Type B pancreatic cell (in vitro differentiated cells): ENCODE data around the gene C1QL4. TPM values are rescaled to one million over a fixed set of nuclear protein-coding genes. Genes with fewer than 3 reads are reported as not detected.
"Not testable (repeated sequence)": the region's sequence is repeated elsewhere in the genome, so short reads cannot be mapped to it uniquely, and the experiment has no call there.

ENCODE experiments used
- DNase-seq: peaks from one replicate; pipeline ENCODE4 v3.0.0; 2021; ENCODE audit warnings: mixed read lengths; ENCODE audit not compliant: unreplicated experiment; ENCODE audit errors: extremely low spot score
- H3K27ac Mint-ChIP-seq: 2 replicates; pipeline ENCODE4 v1.8.0; 2021; ENCODE audit warnings: mild to moderate bottlenecking, mixed read lengths
- H3K27me3 Mint-ChIP-seq: 2 replicates; pipeline ENCODE4 v1.8.0; 2021; ENCODE audit warnings: mixed read lengths
- H3K36me3 Mint-ChIP-seq: 2 replicates; pipeline ENCODE4 v1.8.0; 2021; ENCODE audit warnings: mixed read lengths
- H3K4me1 Mint-ChIP-seq: one replicate; pipeline ENCODE4 v1.8.0; 2021; ENCODE audit warnings: mixed read lengths; ENCODE audit not compliant: unreplicated experiment
- H3K4me3 Mint-ChIP-seq: 2 replicates; pipeline ENCODE4 v1.8.0; 2021; ENCODE audit warnings: mild to moderate bottlenecking, mixed read lengths
- H3K9me3 Mint-ChIP-seq: 2 replicates; pipeline ENCODE4 v1.8.0; 2021; ENCODE audit warnings: mixed read lengths
- CTCF ChIP-seq: fragments of 200-600 bp; sonication (generic); conservative IDR thresholded peaks from 2 replicates; pipeline ENCODE4 v1.5.0; 2021; ENCODE audit warnings: antibody characterized with exemption, mild to moderate bottlenecking
- long read RNA-seq: library from polyadenylated mRNA; unstranded; transcript quantifications from one replicate; pipeline ENCODE4 v2.0.0, GENCODE V29; 2020
- total RNA-seq: library from RNA; stranded (reverse); gene quantifications from 2 replicates; pipeline ENCODE4 v1.2.1, GENCODE V29; 2021; ENCODE audit warnings: low replicate concordance

C1QL4 gene
- 0.17 and 1.2 TPM in 2 replicates for total RNA-seq
- long read RNA-seq: 0 reads

GRCh38 chr12:49336645-49337584, at the start of gene C1QL4:
Gene C1QL4 (minus strand): TSS chr12:49337188. CDS start chr12:49336477, 711 bp downstream.
- Mint-ChIP-seq H3K9me3 (no peaks in the 10 kb centered on the region), H3K4me1 (peaks cover 39% of the 10 kb centered on the region), H3K4me3 (peak within 1 kb of the TSS; percentile 78), H3K36me3 (peaks cover 4% of the 10 kb centered on the region), H3K27me3 (peaks cover 75% of the 10 kb centered on the region), H3K27ac (no peak within 1 kb of the TSS)
- TF ChIP-seq CTCF: peak; percentile 100
- DNase-seq: peak; percentile 92

DNA sequence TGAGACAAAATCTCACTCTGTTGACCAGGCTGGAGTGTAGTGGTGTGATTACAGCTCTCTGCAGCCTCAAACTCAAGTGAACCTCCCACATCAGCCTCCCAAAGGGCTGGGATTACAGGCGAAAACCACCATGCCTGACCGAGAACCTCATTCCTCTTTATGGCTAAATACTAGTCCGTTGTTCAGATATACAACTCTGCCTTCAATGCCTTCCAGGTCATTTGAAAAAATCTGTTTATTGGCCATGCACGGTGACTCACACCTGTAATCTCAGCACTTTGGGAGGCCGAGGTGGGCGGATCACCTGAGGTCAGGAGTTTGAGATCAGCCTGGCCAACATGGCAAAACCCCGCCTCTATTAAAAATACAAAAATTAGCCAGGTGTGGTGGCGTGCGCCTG, 43.2 kb upstream of the C1QL4 start:
- H3K27me3 Mint-ChIP-seq, DNase-seq, H3K4me3 Mint-ChIP-seq, H3K9me3 Mint-ChIP-seq, H3K4me1 Mint-ChIP-seq, H3K27ac Mint-ChIP-seq, H3K36me3 Mint-ChIP-seq: not testable (repeated sequence)

DNA sequence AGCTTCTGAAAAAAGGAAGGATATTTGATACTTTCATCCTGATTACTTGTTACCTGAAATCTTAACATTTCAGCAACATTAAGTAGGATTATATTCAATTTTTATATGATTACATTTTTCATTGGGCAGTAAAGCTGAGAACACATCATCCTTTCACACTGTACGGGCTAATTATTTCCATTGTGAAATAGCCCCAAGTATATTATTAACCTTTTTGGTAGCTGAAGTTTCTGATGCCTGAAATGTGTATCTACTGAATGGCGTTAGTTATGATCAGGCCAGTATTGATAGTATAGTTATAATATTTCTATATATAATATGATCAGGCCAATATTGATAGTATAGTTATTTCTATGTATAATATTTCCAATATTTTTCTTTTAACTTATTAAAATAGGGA, 40.4 kb upstream of the C1QL4 start:
- DNase-seq: no peak
- Mint-ChIP-seq H3K27ac (no peak overlapping the region), H3K9me3 (peaks cover 4% of the 10 kb centered on the region), H3K36me3 (peaks cover 5% of the 10 kb centered on the region), H3K4me1 (no peaks in the 10 kb centered on the region), H3K4me3 (no peak overlapping the region), H3K27me3 (no peaks in the 10 kb centered on the region)
- TF ChIP-seq CTCF: no peak

DNA sequence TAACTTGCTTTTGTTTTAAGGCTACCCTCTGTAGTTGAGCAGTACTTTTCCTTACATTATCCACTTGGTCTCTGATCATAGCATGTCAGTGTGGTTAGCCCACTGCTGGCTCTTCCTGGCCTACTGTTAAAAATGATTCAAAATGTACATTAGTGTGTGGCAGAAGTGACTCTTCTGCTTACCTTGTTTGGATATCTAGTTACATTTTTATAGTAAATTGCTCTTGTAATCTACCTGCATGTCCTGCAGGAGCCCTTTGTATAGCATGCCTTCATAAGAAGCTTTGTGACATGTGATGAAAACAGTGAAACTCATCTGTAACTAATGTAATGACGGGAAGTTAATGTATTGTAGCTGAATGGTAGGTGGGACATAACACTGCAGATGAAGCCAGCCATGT, 38.4 kb upstream of the C1QL4 start:
- Mint-ChIP-seq H3K9me3 (peaks cover 4% of the 10 kb centered on the region), H3K36me3 (peaks cover 10% of the 10 kb centered on the region), H3K27me3 (no peaks in the 10 kb centered on the region), H3K4me1 (no peaks in the 10 kb centered on the region), H3K27ac (no peak overlapping the region), H3K4me3 (no peak overlapping the region)
- TF ChIP-seq CTCF: no peak
- no peak for DNase-seq

- Mint-ChIP-seq H3K4me3 (no peak overlapping the region), H3K9me3 (no peaks in the 10 kb centered on the region), H3K4me1 (peaks cover 20% of the 10 kb centered on the region), H3K27me3 (no peaks in the 10 kb centered on the region), H3K27ac (no peak overlapping the region), H3K36me3 (peaks cover 10% of the 10 kb centered on the region)
- DNase-seq: peak; percentile 42
- TF ChIP-seq CTCF: no peak
Measured at GRCh38 chr12:49370539-49370938, 33.6 kb upstream of the C1QL4 start.

GRCh38 chr12:49369411-49370145, 32.6 kb upstream of the C1QL4 start:
- peaks cover 10% of the 10 kb centered on the region for H3K36me3 Mint-ChIP-seq
- peaks cover 20% of the 10 kb centered on the region for H3K4me1 Mint-ChIP-seq
- H3K27ac Mint-ChIP-seq: peak overlapping the region; percentile 2
- no peaks in the 10 kb centered on the region for H3K27me3 Mint-ChIP-seq
- DNase-seq: peak; percentile 49
- no peaks in the 10 kb centered on the region for H3K9me3 Mint-ChIP-seq
- peak; percentile 68 for TF ChIP-seq CTCF
- peak overlapping the region; percentile 81 for H3K4me3 Mint-ChIP-seq
